ENCODE data around the gene HOXB8. TPM values are rescaled to one million over a fixed set of nuclear protein-coding genes. Genes with fewer than 3 reads are reported as not detected.

Gene HOXB8
- total and polyA plus RNA-seq, 2 donors (not counting 1 experiment from before 2014, with no cell fraction given), result 0.33 to 2.0 TPM

GRCh38 chr17:48588074-48588415, 27.0 kb downstream of the HOXB8 start:
- Histone ChIP-seq H3K27ac (ENCODE audit: insufficient read depth, low read length) (peak overlapping the region; percentile 98), H3K27me3 (ENCODE audit: control insufficient read depth, insufficient read depth, low read length) (no peaks in the 10 kb centered on the region), H4K20me1 (ENCODE audit: control insufficient read depth, extremely low read depth, insufficient read depth, low read length) (no peaks in the 10 kb centered on the region), H3K4me3 (replicated peaks in 1 of 4; ENCODE audit: control extremely low read depth in 1 of 4, insufficient read depth in 1 of 4, low read depth in 3 of 4, low read length in 4 of 4) (peak overlapping the region; percentile 83 to 98 (median 92)), H3K9me3 (ENCODE audit: control insufficient read depth, insufficient read depth, low read depth, low read length) (no peaks in the 10 kb centered on the region), H3K4me2 (ENCODE audit: extremely low read depth, insufficient read depth, low read length) (peak overlapping the region; percentile 98), H2AFZ (ENCODE audit: low read length) (no peak overlapping the region), H3K4me1 (ENCODE audit: control insufficient read depth, extremely low read depth, insufficient read depth, low read length) (peaks cover 11% of the 10 kb centered on the region), H3K9ac (ENCODE audit: insufficient read depth, low read length) (peak overlapping the region; percentile 94), H3K79me2 (ENCODE audit: control insufficient read depth, insufficient read depth, low read length) (peaks cover 100% of the 10 kb centered on the region), H3K36me3 (ENCODE audit: control insufficient read depth, insufficient read depth, low read length) (peaks cover 5% of the 10 kb centered on the region)
- TF ChIP-seq EZH2 (IDR thresholded peaks at IDR 0.05; ENCODE audit: low read length, missing control alignments), result no peak
- no peak for TF ChIP-seq CTCF (conservative IDR thresholded peaks at IDR 0.05 in 1 of 2, IDR thresholded peaks at IDR 0.05 in 1 of 2; ENCODE audit: low read depth in 1 of 2, low read length in 2 of 2)
- DNase-seq (ENCODE audit: low read depth in 2 of 2), result no peak

GRCh38 chr17:48587276-48588073, 27.6 kb downstream of the HOXB8 start:
- peak overlapping the region; percentile 83 to 98 (median 92) for H3K4me3 ChIP-seq (replicated peaks in 1 of 4; ENCODE audit: control extremely low read depth in 1 of 4, insufficient read depth in 1 of 4, low read depth in 3 of 4, low read length in 4 of 4)
- peaks cover 5% of the 10 kb centered on the region for H3K36me3 ChIP-seq (ENCODE audit: control insufficient read depth, insufficient read depth, low read length)
- peak overlapping the region; percentile 99 for H3K4me2 ChIP-seq (ENCODE audit: extremely low read depth, insufficient read depth, low read length)
- peak overlapping the region; percentile 94 for H3K9ac ChIP-seq (ENCODE audit: insufficient read depth, low read length)
- H3K27ac ChIP-seq (ENCODE audit: insufficient read depth, low read length), result peak overlapping the region; percentile 98
- no peak for TF ChIP-seq EZH2 (IDR thresholded peaks at IDR 0.05; ENCODE audit: low read length, missing control alignments)
- TF ChIP-seq CTCF (conservative IDR thresholded peaks at IDR 0.05 in 1 of 2, IDR thresholded peaks at IDR 0.05 in 1 of 2; ENCODE audit: low read depth in 1 of 2, low read length in 2 of 2), result no peak
- H4K20me1 ChIP-seq (ENCODE audit: control insufficient read depth, extremely low read depth, insufficient read depth, low read length), result no peaks in the 10 kb centered on the region
- DNase-seq (ENCODE audit: low read depth in 2 of 2), result peak in 1 of 2 donors; percentile 90
- peaks cover 100% of the 10 kb centered on the region for H3K79me2 ChIP-seq (ENCODE audit: control insufficient read depth, insufficient read depth, low read length)
- peaks cover 15% of the 10 kb centered on the region for H3K4me1 ChIP-seq (ENCODE audit: control insufficient read depth, extremely low read depth, insufficient read depth, low read length)
- no peaks in the 10 kb centered on the region for H3K9me3 ChIP-seq (ENCODE audit: control insufficient read depth, insufficient read depth, low read depth, low read length)
- H3K27me3 ChIP-seq (ENCODE audit: control insufficient read depth, insufficient read depth, low read length), result no peaks in the 10 kb centered on the region
- no peak overlapping the region for H2AFZ ChIP-seq (ENCODE audit: low read length)

GRCh38 chr17:48586355-48587258, 28.5 kb downstream of the HOXB8 start:
- peak overlapping the region; percentile 72 for H3K9ac ChIP-seq (ENCODE audit: insufficient read depth, low read length)
- H3K79me2 ChIP-seq (ENCODE audit: control insufficient read depth, insufficient read depth, low read length), result peaks cover 100% of the 10 kb centered on the region
- H4K20me1 ChIP-seq (ENCODE audit: control insufficient read depth, extremely low read depth, insufficient read depth, low read length), result no peaks in the 10 kb centered on the region
- peak overlapping the region; percentile 83 to 98 (median 92) for H3K4me3 ChIP-seq (replicated peaks in 1 of 4; ENCODE audit: control extremely low read depth in 1 of 4, insufficient read depth in 1 of 4, low read depth in 3 of 4, low read length in 4 of 4)
- TF ChIP-seq EZH2 (IDR thresholded peaks at IDR 0.05; ENCODE audit: low read length, missing control alignments) (no peak), CTCF (conservative IDR thresholded peaks at IDR 0.05 in 1 of 2, IDR thresholded peaks at IDR 0.05 in 1 of 2; ENCODE audit: low read depth in 1 of 2, low read length in 2 of 2) (no peak)
- H3K4me2 ChIP-seq (ENCODE audit: extremely low read depth, insufficient read depth, low read length), result peak overlapping the region; percentile 99
- H3K4me1 ChIP-seq (ENCODE audit: control insufficient read depth, extremely low read depth, insufficient read depth, low read length), result peaks cover 15% of the 10 kb centered on the region
- no peaks in the 10 kb centered on the region for H3K27me3 ChIP-seq (ENCODE audit: control insufficient read depth, insufficient read depth, low read length)
- H3K36me3 ChIP-seq (ENCODE audit: control insufficient read depth, insufficient read depth, low read length), result peaks cover 7% of the 10 kb centered on the region
- DNase-seq (ENCODE audit: low read depth in 2 of 2), result peak; percentile 55 to 57
- no peaks in the 10 kb centered on the region for H3K9me3 ChIP-seq (ENCODE audit: control insufficient read depth, insufficient read depth, low read depth, low read length)
- no peak overlapping the region for H2AFZ ChIP-seq (ENCODE audit: low read length)
- H3K27ac ChIP-seq (ENCODE audit: insufficient read depth, low read length), result peak overlapping the region; percentile 98

All from fibroblast of lung (primary cell).